GM21825 (cell line): ENCODE data around the gene CDH4.

Experiments used
- ATAC-seq: cut with Tn5 transposase; IDR thresholded peaks from one replicate; pipeline ENCODE4 v1.9.1; 2021; ENCODE audit warnings: mild to moderate bottlenecking, moderate library complexity; ENCODE audit not compliant: unreplicated experiment

CDH4 gene

DNA sequence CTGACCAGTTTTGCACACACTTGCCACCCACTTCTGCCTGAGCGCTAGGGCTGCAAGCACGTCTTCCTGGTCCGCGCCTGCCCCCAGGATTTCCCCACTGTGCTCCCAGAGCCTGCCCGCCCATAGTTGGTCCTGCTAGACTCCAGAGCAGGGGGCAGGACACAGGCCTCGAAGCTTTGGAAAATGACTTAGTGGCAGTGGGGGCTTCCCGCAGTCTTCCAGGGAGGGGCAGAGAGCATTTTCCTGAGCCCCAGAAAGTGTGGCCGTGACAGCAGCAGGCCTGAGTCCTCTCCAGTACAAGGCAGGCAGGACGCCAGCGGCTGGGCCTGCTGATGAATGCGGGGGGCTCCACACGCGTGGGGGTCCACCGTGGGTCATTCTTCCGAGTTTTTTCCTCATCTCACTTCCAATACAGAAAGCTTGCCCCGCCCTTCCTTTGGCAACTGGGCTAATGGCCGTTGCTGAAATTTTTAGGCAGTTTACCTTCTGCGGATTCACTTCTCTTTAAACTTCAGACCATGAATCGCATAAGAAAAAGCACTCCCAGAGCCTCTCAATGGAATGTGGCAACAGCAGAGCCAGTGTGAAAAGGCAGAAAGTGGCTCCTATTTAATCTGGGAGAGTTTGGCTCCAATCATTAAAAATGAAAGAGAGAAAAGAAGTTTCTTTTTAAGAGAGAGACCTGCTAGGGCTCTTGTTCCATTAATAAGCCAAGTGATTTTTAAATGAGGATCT lies 383.8 kb downstream of the CDH4 start:
- ATAC-seq = no peak

DNA sequence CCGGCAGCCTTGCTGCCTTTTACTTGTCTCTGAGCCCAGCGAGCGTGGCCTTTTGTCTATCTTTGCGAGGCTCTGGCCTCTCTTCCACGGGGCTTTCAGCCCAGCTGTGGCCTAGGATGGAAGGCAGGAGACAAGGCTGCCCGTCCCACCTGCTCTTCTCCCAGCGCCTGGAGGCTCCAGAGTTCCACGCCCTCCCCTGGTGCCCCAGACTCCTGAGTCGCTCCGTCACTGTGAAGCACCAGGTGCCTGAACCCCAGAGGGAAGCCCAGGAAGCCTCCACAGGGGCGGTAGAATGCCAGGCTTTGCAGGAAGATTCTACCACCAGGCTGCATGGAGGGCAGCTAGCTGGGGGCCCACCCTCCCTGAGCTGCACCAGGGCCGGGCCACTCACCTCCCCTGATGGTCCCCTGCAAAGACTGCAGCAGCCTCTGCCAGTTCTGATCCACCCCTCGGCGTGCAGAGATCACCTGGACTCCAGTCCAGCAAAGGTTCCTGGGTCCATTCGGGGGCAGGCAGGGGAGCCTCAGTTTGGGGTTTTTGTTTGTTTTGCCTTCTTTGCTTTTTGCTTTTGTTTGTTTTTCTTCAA lies 384.6 kb downstream of the CDH4 start:
- ATAC-seq = no peak

DNA sequence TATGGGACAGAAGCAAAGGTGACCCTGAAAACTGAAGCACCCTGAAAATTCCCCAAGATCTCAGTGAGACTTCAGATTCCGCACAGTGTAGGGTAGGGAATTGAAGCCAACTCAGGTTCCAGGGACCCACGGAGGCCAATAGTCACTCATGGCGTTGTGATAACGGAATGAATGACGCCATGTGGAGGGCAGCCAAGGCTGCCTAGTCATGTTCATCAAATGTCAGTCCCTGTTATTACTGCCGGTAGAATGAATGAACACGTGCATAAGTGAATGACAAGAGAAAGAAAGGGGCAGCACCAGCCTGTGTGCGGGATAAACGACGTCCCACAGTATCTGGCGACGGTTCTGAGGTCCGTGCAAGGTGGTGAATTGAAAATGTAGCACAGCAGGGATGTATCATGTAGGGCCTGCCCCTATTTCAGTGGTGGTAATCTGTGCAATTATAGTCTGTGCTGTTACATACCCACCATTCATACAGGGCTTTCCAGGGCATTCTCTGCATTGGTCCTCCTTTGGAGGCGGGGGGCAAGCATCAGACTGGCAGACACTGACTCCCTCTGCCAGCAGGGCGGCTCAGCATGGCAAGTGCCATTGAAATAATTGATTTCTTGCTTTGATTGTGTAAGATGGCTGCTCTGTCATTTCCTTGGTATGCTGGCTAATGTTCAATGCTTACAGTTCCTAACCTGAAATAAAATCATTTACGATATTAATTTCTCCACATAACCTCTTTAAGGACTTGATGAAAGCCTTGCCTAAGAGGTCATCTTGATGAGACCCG lies 386.9 kb downstream of the CDH4 start:
- ATAC-seq = no peak

DNA sequence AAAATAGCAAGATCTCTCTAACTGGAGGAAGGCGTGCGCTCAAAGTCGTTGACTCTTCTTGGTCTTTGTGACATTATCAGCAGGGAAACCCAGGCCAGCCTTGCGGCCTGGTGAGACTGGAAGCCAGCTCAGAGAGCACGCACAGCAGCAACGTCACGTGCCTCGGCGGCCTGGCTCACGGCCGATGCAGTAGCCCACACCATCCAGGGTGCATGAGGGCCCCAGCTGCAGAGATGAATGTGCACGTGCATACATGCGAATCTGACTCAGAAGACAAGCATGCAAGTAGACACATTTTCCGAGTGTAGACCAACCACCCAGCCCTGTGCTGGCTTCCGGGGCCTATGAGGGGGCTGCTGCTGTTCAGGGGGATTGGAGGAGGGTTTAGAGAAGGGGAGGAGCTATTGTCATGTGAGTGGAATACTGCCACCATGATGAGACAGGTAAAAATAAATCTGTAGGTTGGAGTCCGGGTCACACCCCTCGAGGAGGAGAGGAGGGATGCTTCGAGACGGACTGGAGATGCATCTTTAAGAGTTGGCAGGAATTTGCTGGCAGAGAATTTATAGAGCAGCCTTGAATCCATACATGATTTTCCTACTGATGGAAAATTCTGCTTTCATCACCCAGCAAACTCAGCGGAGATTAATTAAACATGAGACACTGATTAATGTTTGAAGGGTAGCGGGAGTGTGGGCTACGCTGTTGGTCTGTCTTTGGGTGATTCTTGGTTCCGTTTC lies 388.2 kb downstream of the CDH4 start:
- ATAC-seq = no peak

DNA sequence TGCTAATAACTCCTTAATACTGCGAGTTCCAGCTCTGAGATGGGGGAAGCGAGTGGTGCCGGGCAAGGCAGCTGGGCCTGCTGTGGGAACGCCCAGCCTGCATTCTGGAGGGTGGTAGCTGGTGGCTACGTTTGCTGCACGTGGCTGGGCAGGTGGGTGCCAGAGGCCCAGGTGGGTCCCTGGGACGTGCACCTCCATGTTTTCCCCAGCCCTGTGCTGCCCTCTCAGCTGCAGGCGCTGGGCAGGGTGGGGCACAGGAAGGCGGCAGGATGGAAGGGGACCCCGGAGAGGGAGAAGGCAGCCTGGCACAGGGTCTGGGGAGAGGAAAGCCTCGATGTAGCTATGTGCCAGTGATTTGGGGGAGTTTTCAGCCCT lies 388.8 kb downstream of the CDH4 start:
- no peak for ATAC-seq

DNA sequence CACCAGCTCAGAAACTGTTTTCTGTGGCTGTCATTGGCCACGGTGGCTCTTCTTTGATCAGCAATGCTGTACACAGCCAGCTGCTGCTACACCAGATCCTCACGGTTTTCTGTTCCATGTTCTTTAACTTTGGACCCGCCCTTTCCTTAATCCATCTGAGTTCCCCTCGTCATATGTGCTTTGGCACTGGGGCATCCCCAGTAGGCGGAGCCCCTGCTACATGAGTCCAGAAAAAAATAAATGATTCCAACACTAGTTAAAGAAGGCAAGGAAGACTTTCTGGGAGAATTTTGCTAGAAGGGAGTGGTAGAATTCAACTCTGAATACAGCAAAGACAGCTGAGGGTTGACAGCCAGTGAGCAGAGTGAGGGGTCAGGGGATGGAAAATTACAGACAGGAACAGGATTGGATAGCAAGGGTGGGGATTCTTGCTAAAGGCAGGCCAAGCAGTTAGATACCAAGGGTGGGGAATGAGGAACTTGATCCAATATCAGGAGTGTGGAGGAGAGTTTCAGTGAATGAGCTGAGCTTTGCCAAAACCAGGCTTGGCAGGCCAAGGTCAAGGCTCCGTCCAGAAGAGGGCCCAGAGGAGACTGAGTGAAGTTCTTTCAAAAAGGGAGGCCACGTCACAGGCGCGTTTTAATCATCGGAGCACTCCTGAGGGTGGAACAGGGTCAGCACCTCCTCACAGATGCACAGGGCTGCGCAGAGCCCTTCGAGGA lies 391.8 kb downstream of the CDH4 start:
- ATAC-seq = no peak

DNA sequence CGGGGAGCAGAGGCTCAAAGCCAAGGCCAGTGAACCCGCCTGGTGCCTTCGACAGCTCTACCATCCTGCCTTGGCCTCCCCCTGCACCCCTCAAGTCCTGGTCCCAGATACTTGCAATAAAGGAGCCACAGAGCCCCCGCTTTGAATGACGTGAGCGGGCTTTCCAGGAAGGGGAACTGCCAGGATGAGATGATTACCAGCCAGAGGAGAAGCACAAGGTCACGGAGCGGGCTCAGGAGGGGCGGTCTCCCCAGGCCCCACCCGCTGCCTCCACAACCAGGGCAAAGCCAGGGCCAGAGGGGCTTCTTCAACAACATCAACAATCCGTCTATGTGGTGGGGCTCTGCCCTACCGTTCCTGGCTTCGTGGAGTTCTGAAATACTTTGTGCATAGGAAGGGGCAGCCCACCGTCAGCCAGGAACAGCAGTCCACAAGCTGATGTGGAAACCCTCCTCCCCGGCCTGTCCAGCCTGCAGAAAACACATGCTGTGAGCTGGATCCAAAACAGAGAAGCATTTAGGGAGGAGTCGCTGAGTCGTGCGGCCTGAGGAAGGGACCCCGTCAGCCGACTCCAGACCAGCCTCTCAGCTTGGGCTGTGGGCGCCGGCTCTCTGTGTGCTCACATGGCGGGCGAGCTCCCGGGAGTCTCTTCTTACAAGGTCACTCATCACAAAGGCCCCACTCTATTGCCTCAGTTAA lies 392.5 kb downstream of the CDH4 start:
- no peak for ATAC-seq

DNA sequence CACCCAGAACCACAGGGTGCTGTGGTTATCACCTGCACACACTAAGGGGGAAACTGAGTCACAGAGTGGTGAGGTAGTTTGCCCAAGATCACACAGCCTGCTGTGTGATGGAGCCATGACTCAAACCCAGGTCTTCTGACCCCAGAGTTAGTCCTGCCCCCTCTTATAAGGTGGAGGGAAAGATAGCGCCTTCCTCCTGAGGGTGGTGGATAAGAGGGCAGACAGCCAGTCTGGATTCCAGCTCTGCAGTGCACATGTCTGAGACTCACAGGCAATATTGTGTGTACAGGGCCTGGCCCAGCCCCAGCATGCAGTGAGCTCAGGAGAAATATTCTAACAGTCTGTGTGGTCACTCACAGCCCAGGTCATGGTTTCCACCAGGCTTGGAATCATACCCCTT lies 393.7 kb downstream of the CDH4 start:
- no peak for ATAC-seq

DNA sequence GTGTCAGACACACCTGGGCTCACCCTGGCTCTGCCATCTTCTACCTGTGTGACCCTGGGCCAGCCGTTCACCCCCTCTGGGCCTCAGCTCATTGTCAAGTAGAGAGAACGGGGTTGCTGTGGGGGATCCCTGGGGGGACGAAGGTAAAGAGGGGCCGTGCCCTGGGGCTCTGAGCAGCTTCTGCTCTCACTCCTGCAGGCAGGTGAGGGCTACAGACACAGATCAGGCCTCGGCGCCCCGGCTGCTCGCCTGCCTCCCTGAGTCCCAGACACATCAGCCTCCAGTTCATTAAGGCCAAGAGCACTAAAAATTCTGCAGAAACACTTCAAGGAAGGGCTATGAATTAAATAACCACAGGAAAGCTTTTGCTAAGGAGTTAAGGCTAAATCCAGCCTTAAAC lies 394.4 kb downstream of the CDH4 start:
- no peak for ATAC-seq

DNA sequence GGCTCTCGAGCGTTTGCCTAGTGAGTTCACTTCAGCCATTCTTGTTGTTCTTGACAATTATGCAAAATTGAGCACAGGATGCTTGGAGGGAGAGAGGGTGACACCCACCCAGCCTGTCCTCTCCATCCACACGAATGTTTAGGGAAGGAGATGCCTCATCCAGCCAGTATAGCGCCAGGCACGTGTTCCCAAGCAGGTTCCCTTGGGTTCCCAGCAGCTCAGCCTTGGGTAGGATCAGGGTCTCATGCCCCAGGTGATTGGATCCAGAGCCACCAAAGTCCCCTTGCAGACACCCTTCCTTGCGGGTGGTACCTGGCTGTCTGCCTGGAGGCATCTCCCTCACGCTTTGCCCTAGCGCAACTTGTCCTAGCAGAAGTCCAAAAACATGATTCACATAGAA lies 394.9 kb downstream of the CDH4 start:
- ATAC-seq = no peak

DNA sequence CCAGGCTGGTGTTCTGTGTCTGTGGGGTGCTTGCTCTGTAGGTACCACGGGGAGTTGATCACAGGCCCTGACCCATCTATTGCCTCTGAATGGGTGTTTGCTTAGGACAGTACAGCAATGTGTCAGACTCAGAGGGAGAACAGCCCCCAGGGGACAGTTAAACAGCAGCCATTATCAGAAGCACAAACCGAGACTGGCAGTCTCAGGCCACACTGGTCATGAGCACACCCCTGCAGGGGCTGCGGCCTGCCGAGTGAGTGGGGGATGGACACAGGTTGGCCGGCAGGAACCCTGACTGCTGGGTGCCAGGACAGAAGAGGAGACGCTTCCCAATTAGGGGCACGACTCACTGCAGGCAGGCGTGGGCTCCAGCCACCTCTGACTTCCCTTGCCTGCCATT lies 395.6 kb downstream of the CDH4 start:
- no peak for ATAC-seq

DNA sequence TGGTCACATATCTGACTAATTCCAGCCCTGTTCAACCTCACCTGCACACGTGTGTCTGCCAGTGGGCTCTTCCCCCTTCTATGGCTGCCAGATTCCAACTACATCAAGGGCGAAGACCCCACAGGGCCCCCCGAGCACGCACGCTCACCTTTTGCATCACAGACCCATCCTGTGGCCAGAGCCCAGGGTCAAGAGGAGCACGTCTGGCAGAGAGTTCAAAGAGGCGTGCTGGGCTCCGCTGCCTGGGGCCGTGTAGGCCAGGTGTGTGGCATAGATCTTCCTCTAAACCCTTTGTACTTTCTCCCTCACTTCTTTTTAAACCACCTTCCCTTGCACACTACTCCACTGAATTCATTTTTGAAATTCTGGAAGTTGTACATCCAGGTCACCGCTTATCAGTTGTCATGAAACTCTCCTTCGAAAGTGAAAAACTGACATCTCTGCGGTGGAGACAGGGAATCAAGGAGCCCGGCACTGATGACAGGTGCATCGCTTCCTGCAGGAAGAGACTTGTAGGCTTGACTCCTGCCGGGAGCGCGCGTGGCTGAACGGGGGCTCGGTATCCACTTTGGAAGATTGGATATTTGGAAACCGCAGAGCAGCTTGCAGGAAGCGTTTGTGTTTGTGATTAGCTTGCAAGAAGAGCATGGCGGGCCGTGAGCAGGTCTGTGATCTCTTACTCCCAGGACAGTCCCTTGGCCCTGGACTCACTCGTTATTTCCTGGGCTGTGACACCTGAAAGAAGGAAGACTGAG lies 397.2 kb downstream of the CDH4 start:
- ATAC-seq = no peak

DNA sequence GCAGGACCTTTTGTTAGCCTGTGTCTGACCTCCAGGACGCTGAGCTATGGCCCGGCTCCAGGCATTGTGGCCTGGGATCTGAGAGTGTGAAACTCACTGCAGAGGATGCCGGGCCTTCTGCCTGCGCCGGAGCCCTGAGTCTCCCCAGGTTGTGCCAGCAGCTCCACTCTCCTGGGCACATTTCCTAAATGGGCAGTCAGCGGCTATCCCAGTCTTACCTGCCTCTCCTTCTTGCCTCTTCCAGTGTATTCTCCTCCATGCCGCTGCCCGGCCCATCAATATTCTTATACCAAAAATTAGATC lies 397.8 kb downstream of the CDH4 start:
- no peak for ATAC-seq

DNA sequence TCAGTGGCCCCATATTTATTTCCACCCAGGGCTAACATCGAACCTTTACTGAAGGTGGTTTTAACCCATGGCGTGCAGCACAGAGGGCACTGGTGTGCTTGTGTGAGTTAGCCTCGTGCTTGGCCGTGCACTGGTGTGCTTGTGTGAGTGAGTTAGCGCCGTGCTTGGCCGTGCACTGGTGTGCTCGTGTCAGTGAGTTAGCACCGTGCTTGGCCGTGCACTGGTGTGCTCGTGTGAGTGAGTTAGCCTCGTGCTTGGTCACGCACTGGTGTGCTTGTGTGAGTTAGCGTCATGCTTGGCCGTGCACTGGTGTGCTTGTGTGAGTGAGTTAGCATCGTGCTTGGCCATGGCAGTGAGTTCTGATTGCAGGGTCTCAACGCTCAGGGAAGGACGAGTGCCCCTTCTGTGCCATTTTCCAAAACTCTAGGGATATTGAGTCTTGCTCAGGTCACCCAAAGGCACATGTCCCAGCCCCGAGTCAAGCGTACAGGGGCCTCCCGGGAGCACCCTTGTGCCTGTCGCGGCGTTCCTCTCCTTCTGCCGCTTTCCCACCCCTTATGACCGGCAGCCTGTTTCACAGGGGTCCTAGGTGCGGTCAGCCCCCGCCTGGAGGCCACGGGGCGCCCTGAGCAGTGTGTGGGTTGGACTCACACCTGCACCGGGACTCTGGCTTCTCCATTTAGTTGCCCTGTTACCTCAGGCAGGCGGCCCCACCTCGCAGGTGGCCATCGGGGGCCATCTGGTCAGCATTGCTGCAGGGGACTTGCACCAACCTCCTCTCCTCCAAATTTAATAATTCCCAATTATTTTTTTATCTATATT lies 399.1 kb downstream of the CDH4 start:
- no peak for ATAC-seq

DNA sequence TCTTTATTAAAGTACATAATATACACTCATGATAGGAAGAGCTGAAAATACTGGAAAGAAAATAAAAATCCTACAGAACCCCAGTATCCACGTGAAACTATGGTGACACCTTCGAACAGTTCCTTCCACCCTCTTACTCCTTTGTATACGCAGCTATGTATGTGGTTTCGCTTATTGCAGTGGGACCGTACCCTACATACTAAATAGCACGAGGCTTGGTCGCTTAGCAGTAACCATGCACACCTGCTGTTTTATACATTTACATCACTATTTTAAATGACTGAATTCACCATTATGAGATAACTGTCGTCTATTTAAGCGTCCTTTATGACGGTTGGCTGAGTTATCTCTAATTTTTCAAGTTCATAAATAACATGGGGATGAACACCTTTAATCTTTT lies 400.1 kb downstream of the CDH4 start:
- ATAC-seq = no peak

DNA sequence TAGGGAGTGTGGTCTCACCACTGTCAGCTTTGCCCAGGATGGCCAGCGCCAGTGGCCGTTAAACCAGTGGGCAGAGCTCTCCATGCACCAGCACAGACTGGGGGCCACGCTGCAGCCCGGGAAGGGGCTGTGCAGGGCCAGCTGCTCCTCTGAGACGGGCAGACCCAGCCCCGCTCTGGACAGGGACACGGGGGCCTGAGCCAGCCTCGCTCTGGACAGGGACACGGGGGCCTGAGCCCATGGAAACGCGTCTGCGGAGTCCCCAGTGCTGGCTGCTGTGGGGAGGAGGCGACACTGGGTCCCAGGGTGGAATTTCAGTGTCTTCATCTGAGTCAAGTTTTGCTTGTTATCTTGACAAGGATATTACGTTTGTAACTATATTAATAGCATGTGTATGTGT lies 402.7 kb downstream of the CDH4 start:
- no peak for ATAC-seq

DNA sequence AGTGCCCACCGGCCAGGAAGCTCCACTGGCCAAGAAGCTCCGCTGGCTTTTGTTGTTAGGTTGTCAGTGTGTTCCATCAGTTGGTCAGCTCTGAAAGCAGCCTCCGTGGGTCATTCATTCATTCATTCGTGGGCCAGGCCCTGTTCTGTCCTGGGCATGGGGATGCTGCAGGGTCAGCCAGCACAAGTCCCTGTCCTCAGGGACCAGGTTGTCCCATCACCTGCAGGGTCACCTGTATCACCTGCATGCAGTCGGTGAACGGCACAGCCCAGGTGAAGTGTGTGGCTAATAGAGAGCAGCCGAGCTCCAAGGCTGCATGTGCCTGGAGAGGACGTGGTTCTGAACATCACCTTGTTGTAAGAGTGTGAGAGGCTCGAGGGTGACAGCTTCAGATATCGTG lies 403.5 kb downstream of the CDH4 start:
- ATAC-seq = no peak

DNA sequence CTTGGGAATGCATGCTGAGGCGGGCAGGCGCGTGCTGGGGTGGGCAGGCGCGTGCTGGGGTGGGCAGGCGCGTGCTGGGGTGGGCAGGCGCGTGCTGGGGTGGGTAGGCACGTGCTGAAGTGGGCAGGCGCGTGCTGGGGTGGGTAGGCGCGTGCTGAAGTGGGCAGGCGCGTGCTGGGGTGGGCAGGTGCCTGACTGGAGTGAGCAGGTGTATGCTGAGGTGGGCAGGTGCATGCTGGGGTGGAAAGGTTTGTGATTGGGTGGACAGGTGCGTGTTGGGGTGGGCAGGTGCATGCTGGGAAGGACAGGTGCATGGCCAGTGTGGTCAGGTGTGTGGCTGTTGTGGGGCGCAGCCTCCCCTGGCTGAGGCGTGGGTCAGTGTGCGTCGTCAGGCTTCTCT lies 404.1 kb downstream of the CDH4 start:
- no peak for ATAC-seq
